K562 (cell line): ENCODE data around the gene HEPACAM2. TPM values are rescaled to one million over a fixed set of nuclear protein-coding genes. Genes with fewer than 3 reads are reported as not detected.

Experiments used
- ATAC-seq: fragments of 200-7000 bp; cut with Tn5 transposase; 3 replicates; pipeline ENCODE4 v1.9.1; 2020; ENCODE audit warnings: moderate library complexity
- BruUV-seq: library from RNA; stranded (reverse); fragments of 400-500 nt; replicated peaks from 2 replicates; lab custom pipeline; 2021; lab: Mats Ljungman, UMichigan
- CTCF ChIA-PET: fragments of 300-600 bp; formaldehyde crosslinking; extraction: SDS; loops from one replicate; lab custom pipeline; 2021; ENCODE audit warnings: low intra/inter-chr PET ratio; lab: Yijun Ruan, JAX
- POLR2A ChIA-PET: fragments of 300-600, 350-650 bp; sonication (Branson Sonifier 250); formaldehyde crosslinking; extraction: SDS; loops from one replicate; lab custom pipeline; 2021; ENCODE audit warnings: antibody characterized with exemption, inconsistent platforms; lab: Yijun Ruan, JAX
- DNase-seq, 4 experiments: peaks; one replicate each; pipeline versions ENCODE4 v3.0.0 to v3.0.0-alpha.2; 2011 to 2018; ENCODE audit warnings: low spot score in 3 of 4, mixed read lengths in 3 of 4; ENCODE audit errors: extremely low read depth in 1 of 4
- FAIRE-seq: peaks from 2 replicates; lab custom pipeline; 2011; peaks lifted over from hg19 to GRCh38; lab: Jason Lieb, UNC
- H2AFZ ChIP-seq: 2 replicates; pipeline ENCODE4 v1.6.0; 2011; ENCODE audit warnings: low read depth, low read length, control low read depth, inconsistent platforms
- H3K27ac ChIP-seq: fragments of 200-600 bp; 3 replicates; pipeline ENCODE4 v1.8.0; 2011; ENCODE audit warnings: low read depth, mild to moderate bottlenecking, control low read depth, inconsistent platforms, low read length, moderate library complexity, mixed read lengths; ENCODE audit errors: extremely low read depth
- H3K27me3 ChIP-seq, 2 experiments: fragments of 300-600 bp in 1 of 2; 2 replicates in 1 of 2; 3 replicates in 1 of 2; pipeline versions ENCODE4 v1.6.0 to v1.8.0; 2011; ENCODE audit warnings: inconsistent platforms in 2 of 2, low read length in 2 of 2, mild to moderate bottlenecking in 1 of 2, mixed read lengths in 1 of 2, moderate library complexity in 1 of 2; ENCODE audit not compliant: control insufficient read depth in 2 of 2, insufficient read depth in 2 of 2
- H3K36me3 ChIP-seq: fragments of 300-600 bp; 3 replicates; pipeline ENCODE4 v1.8.0; 2011; ENCODE audit warnings: mild to moderate bottlenecking, low read length, inconsistent platforms; ENCODE audit not compliant: control insufficient read depth, insufficient read depth
- H3K4me1 ChIP-seq, 2 experiments: fragments of 200-600 bp in 1 of 2; replicated peaks in 1 of 2; 2 replicates in 1 of 2; 3 replicates in 1 of 2; pipeline versions ENCODE4 v1.5.1 to v1.8.0; 2011; ENCODE audit warnings: inconsistent platforms in 2 of 2, low read length in 2 of 2, mild to moderate bottlenecking in 1 of 2, mixed read lengths in 1 of 2, moderate library complexity in 1 of 2; ENCODE audit not compliant: control insufficient read depth in 2 of 2, insufficient read depth in 2 of 2
- H3K4me2 ChIP-seq: 2 replicates; pipeline ENCODE4 v1.6.1; 2011; ENCODE audit warnings: low read length, control low read depth, inconsistent platforms, mixed read lengths; ENCODE audit not compliant: insufficient read depth
- H3K4me3 ChIP-seq: fragments of 200-600 bp; sonication (generic), shearing (Covaris generic); 2 replicates; pipeline ENCODE4 v1.5.1; 2016; ENCODE audit warnings: control low read depth, inconsistent platforms
- H3K79me2 ChIP-seq: fragments of 200-600 bp; 3 replicates; pipeline ENCODE4 v1.8.0; 2011; ENCODE audit warnings: low read length, inconsistent platforms; ENCODE audit not compliant: control insufficient read depth, insufficient read depth
- H3K9ac ChIP-seq, 2 experiments: 2 replicates each; pipeline versions ENCODE4 v1.6.0 to v1.6.1; 2011; ENCODE audit warnings: low read depth in 2 of 2, low read length in 2 of 2, control low read depth in 1 of 2, inconsistent platforms in 1 of 2, mild to moderate bottlenecking in 1 of 2, mixed read lengths in 1 of 2; ENCODE audit not compliant: insufficient read depth in 1 of 2
- H3K9me1 ChIP-seq: one replicate; pipeline ENCODE4 v1.6.0; 2011; ENCODE audit warnings: inconsistent platforms, mild to moderate bottlenecking, low read length, moderate library complexity; ENCODE audit not compliant: control insufficient read depth, insufficient read depth
- H3K9me3 ChIP-seq: replicated peaks from 2 replicates; pipeline ENCODE4 v1.5.1; 2011; ENCODE audit warnings: low read depth, low read length, inconsistent platforms; ENCODE audit not compliant: control insufficient read depth, insufficient read depth
- H4K20me1 ChIP-seq: replicated peaks from 2 replicates; pipeline ENCODE4 v1.6.1; 2011; ENCODE audit warnings: low read length, inconsistent platforms, mixed read lengths; ENCODE audit not compliant: control insufficient read depth, insufficient read depth
- BHLHE40 ChIP-seq: IDR thresholded peaks from 2 replicates; pipeline ENCODE4 v1.6.1; 2011; ENCODE audit warnings: low read length, improper control_type of control experiment
- MXI1 ChIP-seq: IDR thresholded peaks from 2 replicates; pipeline ENCODE4 v1.6.1; 2011; ENCODE audit warnings: low read depth, mild to moderate bottlenecking, improper control_type of control experiment, low read length
- OTX1 ChIP-seq: fragments of 450-650 bp; formaldehyde crosslinking; IDR thresholded peaks from 2 replicates; pipeline ENCODE4 v1.4.0; 2022; ENCODE audit warnings: mild to moderate bottlenecking
- SLC30A9 ChIP-seq: fragments of 250-450 bp; sonication (Bioruptor Pico); IDR thresholded peaks from 2 replicates; pipeline ENCODE4 v1.8.0; 2022; ENCODE audit warnings: mild to moderate bottlenecking, moderate library complexity
- ZBTB2 ChIP-seq: fragments of 450-650 bp; IDR thresholded peaks from 2 replicates; pipeline ENCODE4 v1.6.1; 2016; ENCODE audit warnings: antibody characterized with exemption
- ZFP1 ChIP-seq: fragments of 450-650 bp; formaldehyde crosslinking; IDR thresholded peaks from 2 replicates; pipeline ENCODE4 v1.4.0; 2020; ENCODE audit warnings: mild to moderate bottlenecking, mixed read lengths
- ZNF707 ChIP-seq: fragments of 250-450 bp; sonication (Bioruptor Pico); conservative IDR thresholded peaks from 2 replicates; pipeline ENCODE4 v1.8.0; 2022; ENCODE audit warnings: inconsistent platforms, mild to moderate bottlenecking, moderate library complexity
- ZNF75A ChIP-seq: fragments of 450-650 bp; formaldehyde crosslinking; IDR thresholded peaks from 2 replicates; pipeline ENCODE4 v1.4.0; 2020; ENCODE audit warnings: mild to moderate bottlenecking
- in situ Hi-C: fragments of 300-500 bp; cut with MboI; formaldehyde crosslinking; loops from 4 replicates; pipeline ENCODE4 v1.15.0; 2018; ENCODE audit warnings: inconsistent platforms, mixed read lengths
- intact Hi-C: fragments of 100-400 bp; cut with micrococcal nuclease; formaldehyde crosslinking; loops from 2 replicates; pipeline ENCODE4 v1.14.2; 2022
- polyA plus RNA-seq, 8 experiments: library from polyadenylated mRNA; depleted of rRNA in 4 of 8; stranded (reverse) in 5 of 8; unstranded in 3 of 8; fragments of >200 nt; fragmentation: Nextera tagmentation in 2 of 8; fragmentation: Illumina TruSeq in 1 of 8; extraction: Ambion mirVana in 2 of 8; extraction: Trizol in 1 of 8; gene quantifications; 2 replicates each; pipeline versions ENCODE4 v1.2.1 to v1.2.3, GENCODE V29; 2011 to 2014; ENCODE audit warnings: inconsistent platforms in 1 of 8, missing spikeins in 1 of 8
- total RNA-seq, 7 experiments: library from RNA; depleted of rRNA in 6 of 7; stranded (reverse); fragments of >200 nt in 6 of 7; fragmentation: Illumina TruSeq in 2 of 7; extraction: Trizol in 2 of 7; gene quantifications; 2 replicates each; pipeline versions ENCODE4 v1.2.1 to v1.2.3, GENCODE V29; 2011 to 2021; ENCODE audit warnings: low replicate concordance in 1 of 7
- TF ChIP-seq, protein P1 (sequence below): fragments of 450-650 bp; formaldehyde crosslinking; IDR thresholded peaks from 2 replicates; pipeline ENCODE4 v1.4.0; 2020; ENCODE audit warnings: mild to moderate bottlenecking, mixed read lengths
- TF ChIP-seq, protein P2 (sequence below): sonication (generic); formaldehyde crosslinking; IDR thresholded peaks from 2 replicates; pipeline ENCODE4 v1.8.0; 2022; ENCODE audit warnings: mild to moderate bottlenecking, missing genetic modification reagents

Gene HEPACAM2
- total and polyA plus RNA-seq, 9 of the 15 experiments (the other 6 are each of a cell fraction or from before 2014, with no cell fraction given), result 2.0 to 6.5 (median 3.9) TPM

GRCh38 chr7:93179173-93179572 is 47.1 kb downstream of the HEPACAM2 start:
- TF ChIP-seq BHLHE40 (no peak), ZNF707 (CRISPR knock-in tag) (no peak), SLC30A9 (CRISPR knock-in tag) (no peak), OTX1 (CRISPR knock-in tag) (no peak), MXI1 (no peak), ZFP1 (CRISPR knock-in tag) (no peak), ZNF75A (CRISPR knock-in tag) (no peak), ZBTB2 (no peak)
- TF ChIP-seq, protein P1, sequence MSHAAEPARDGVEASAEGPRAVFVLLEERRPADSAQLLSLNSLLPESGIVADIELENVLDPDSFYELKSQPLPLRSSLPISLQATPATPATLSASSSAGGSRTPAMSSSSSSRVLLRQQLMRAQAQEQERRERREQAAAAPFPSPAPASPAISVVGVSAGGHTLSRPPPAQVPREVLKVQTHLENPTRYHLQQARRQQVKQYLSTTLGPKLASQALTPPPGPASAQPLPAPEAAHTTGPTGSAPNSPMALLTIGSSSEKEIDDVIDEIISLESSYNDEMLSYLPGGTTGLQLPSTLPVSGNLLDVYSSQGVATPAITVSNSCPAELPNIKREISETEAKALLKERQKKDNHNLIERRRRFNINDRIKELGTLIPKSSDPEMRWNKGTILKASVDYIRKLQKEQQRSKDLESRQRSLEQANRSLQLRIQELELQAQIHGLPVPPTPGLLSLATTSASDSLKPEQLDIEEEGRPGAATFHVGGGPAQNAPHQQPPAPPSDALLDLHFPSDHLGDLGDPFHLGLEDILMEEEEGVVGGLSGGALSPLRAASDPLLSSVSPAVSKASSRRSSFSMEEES (CRISPR knock-in tag), result no peak
- TF ChIP-seq, protein P2, sequence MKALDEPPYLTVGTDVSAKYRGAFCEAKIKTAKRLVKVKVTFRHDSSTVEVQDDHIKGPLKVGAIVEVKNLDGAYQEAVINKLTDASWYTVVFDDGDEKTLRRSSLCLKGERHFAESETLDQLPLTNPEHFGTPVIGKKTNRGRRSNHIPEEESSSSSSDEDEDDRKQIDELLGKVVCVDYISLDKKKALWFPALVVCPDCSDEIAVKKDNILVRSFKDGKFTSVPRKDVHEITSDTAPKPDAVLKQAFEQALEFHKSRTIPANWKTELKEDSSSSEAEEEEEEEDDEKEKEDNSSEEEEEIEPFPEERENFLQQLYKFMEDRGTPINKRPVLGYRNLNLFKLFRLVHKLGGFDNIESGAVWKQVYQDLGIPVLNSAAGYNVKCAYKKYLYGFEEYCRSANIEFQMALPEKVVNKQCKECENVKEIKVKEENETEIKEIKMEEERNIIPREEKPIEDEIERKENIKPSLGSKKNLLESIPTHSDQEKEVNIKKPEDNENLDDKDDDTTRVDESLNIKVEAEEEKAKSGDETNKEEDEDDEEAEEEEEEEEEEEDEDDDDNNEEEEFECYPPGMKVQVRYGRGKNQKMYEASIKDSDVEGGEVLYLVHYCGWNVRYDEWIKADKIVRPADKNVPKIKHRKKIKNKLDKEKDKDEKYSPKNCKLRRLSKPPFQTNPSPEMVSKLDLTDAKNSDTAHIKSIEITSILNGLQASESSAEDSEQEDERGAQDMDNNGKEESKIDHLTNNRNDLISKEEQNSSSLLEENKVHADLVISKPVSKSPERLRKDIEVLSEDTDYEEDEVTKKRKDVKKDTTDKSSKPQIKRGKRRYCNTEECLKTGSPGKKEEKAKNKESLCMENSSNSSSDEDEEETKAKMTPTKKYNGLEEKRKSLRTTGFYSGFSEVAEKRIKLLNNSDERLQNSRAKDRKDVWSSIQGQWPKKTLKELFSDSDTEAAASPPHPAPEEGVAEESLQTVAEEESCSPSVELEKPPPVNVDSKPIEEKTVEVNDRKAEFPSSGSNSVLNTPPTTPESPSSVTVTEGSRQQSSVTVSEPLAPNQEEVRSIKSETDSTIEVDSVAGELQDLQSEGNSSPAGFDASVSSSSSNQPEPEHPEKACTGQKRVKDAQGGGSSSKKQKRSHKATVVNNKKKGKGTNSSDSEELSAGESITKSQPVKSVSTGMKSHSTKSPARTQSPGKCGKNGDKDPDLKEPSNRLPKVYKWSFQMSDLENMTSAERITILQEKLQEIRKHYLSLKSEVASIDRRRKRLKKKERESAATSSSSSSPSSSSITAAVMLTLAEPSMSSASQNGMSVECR, result no peak
- Histone ChIP-seq H3K4me1 (no peaks in the 10 kb centered on the region), H2AFZ (peak overlapping the region; percentile 33; the same call in 1 of the 2 replicates), H3K4me2 (no peak overlapping the region), H3K79me2 (no peaks in the 10 kb centered on the region), H4K20me1 (no peaks in the 10 kb centered on the region), H3K9me1 (no peaks in the 10 kb centered on the region), H3K27me3 (peaks cover 0 to 2% of the 10 kb centered on the region in 2 experiments; a peak in 1 of 5 replicates), H3K4me3 (no peak overlapping the region), H3K9ac (no peak overlapping the region), H3K27ac (no peak overlapping the region), H3K9me3 (no peaks in the 10 kb centered on the region), H3K36me3 (no peaks in the 10 kb centered on the region)
- DNase-seq, result no peak
- no peak for FAIRE-seq
- in situ Hi-C loops, result loop anchor here (10.0 kb wide), 1 partner anchor 376 kb away; no protein-coding TSS in a partner anchor
- CTCF ChIA-PET, result interaction anchor here (1.3 kb wide), 1 partner anchor 372 kb away, joined by 3 read pairs; no protein-coding TSS in a partner anchor
- ATAC-seq, result no peak
- POLR2A ChIA-PET, result interaction anchor here (0.6 kb wide), 1 partner anchor 1139 kb away, joined by 3 read pairs; no protein-coding TSS in a partner anchor
- no TSS peak for BruUV-seq
- intact Hi-C loops, result loop anchor here (10.0 kb wide), 1 partner anchor 276 kb away; no protein-coding TSS in a partner anchor
